BJ (cell line): Measurements from ENCODE around the gene C18orf63. TPM values are rescaled to one million over a fixed set of nuclear protein-coding genes. Genes with fewer than 3 reads are reported as not detected.
"Not testable (repeated sequence)": the region's sequence is repeated elsewhere in the genome, so short reads cannot be mapped to it uniquely, and the experiment has no call there.

ENCODE experiments used
- CTCF ChIA-PET: fragments of 350-600 bp; formaldehyde crosslinking; extraction: SDS; loops from one replicate; lab custom pipeline; 2021; ENCODE audit warnings: antibody characterized with exemption, inconsistent platforms; lab: Yijun Ruan, JAX
- POLR2A ChIA-PET: fragments of 300-600 bp; sonication (Branson Sonifier 250); formaldehyde crosslinking; extraction: SDS; loops from one replicate; lab custom pipeline; 2021; ENCODE audit warnings: antibody characterized with exemption; lab: Charles Lee
- DNase-seq: peaks from one replicate; pipeline ENCODE4 v3.0.0-alpha.2; 2011; ENCODE audit warnings: low read depth
- H3K27me3 ChIP-seq: 2 replicates; pipeline ENCODE4 v1.6.0; 2011; ENCODE audit warnings: low read length; ENCODE audit not compliant: control insufficient read depth, insufficient read depth
- H3K36me3 ChIP-seq: 2 replicates; pipeline ENCODE4 v1.5.1; 2011; ENCODE audit warnings: low read length; ENCODE audit not compliant: control insufficient read depth, insufficient read depth
- H3K4me3 ChIP-seq: 2 replicates; pipeline ENCODE4 v1.5.1; 2011; ENCODE audit warnings: low read depth, mild to moderate bottlenecking, control low read depth, low read length
- polyA plus RNA-seq: library from polyadenylated mRNA; depleted of rRNA; stranded (reverse); fragments of >200 nt; gene quantifications from 2 replicates; pipeline ENCODE4 v1.2.3, GENCODE V29; 2011
- TF ChIP-seq, protein P1 (sequence below): IDR thresholded peaks from 2 replicates; pipeline ENCODE4 v1.5.1; 2011; ENCODE audit warnings: low read depth, mild to moderate bottlenecking, control low read depth, inconsistent platforms, low read length, moderate library complexity; ENCODE audit not compliant: insufficient read depth

C18orf63 gene
- polyA plus RNA-seq, 1 experiment: not detected

DNA sequence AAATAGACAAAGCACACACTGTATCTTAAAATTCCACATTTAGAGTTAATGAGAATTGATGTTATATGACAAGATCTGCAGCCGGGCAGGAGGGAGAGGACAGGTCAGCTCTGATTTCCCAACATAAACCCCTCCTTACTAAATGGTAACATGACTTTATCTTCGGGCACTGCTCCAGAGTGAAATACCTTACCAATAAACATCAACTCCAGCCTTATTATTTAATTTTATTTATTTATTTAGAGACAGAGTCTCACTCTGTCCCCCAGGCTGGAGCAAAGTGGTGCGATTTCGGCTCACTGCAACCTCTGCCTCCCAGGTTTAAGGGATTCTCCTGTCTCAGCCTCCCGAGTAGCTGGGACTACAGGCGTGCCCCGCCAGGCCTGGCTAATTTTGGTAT lies 25.6 kb upstream of the C18orf63 start:
- ChIA-PET POLR2A (no interaction called here), CTCF (interaction anchor here (1.4 to 1.5 kb wide), 2 partner anchors 10 to 33 kb away, joined by 3 to 5 read pairs; no protein-coding TSS in a partner anchor)
- TF ChIP-seq, protein P1, sequence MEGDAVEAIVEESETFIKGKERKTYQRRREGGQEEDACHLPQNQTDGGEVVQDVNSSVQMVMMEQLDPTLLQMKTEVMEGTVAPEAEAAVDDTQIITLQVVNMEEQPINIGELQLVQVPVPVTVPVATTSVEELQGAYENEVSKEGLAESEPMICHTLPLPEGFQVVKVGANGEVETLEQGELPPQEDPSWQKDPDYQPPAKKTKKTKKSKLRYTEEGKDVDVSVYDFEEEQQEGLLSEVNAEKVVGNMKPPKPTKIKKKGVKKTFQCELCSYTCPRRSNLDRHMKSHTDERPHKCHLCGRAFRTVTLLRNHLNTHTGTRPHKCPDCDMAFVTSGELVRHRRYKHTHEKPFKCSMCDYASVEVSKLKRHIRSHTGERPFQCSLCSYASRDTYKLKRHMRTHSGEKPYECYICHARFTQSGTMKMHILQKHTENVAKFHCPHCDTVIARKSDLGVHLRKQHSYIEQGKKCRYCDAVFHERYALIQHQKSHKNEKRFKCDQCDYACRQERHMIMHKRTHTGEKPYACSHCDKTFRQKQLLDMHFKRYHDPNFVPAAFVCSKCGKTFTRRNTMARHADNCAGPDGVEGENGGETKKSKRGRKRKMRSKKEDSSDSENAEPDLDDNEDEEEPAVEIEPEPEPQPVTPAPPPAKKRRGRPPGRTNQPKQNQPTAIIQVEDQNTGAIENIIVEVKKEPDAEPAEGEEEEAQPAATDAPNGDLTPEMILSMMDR: no peak
- no peak for DNase-seq
- Histone ChIP-seq H3K27me3 (no peaks in the 10 kb centered on the region), H3K4me3 (no peak overlapping the region), H3K36me3 (no peaks in the 10 kb centered on the region)

DNA sequence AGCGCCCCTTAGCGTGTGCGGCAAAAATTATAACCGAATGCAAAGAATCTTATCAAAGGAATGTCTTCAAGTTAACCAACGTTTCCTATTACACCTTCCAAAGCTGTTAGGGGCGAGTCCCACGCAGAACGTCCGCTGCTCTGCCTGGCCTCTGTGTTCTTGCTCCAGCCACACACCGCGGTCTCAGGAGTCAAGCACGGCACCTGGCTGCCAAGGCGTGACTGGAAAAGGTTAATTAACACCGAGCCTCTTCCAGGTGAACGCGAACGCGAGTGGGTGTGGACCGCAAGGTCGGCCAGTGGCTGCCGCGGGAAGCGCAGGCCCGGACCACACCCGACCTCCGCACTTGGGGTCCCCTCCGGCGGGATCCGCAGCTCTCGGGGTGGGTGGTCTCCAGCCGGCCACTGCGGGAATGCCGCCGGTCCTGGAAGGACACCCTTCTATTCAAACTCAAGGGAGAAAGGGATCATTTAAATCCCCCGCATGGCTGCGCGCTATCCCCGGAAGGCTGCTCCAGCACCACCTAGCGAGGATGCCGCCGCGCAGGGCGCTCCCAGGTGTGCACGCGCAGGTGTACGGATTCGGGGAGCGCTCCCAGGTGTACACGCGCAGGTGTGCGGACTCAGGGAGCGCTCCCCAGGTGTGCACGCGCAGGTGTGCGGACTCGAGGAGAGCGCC lies 24.7 kb upstream of the C18orf63 start:
- TF ChIP-seq, protein P1: no peak
- no peak for DNase-seq
- Histone ChIP-seq H3K27me3 (no peaks in the 10 kb centered on the region), H3K36me3 (no peaks in the 10 kb centered on the region), H3K4me3 (peak overlapping the region; percentile 76)
- POLR2A ChIA-PET: no interaction called here
- CTCF ChIA-PET: interaction anchor here (1.0 to 1.5 kb wide), 3 partner anchors 9 to 32 kb away, joined by 3 to 5 read pairs (median 5); no protein-coding TSS in a partner anchor

DNA sequence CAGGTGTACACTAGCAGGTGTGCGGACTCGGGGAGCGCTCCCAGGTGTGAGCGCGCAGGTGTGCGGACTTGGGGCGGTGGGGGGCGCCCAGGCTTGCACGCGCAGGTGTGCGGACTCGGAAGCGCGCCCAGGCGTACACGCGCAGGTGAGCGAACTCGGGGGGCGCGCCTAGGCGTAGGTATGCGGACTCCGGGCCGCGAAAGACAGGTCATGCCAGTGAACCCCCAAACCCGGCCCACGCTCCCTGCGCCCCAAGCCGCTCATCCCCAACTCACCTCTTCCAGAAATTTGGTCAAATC lies 24.2 kb upstream of the C18orf63 start:
- TF ChIP-seq, protein P1: no peak
- Histone ChIP-seq H3K36me3 (no peaks in the 10 kb centered on the region), H3K4me3 (peak overlapping the region; percentile 76), H3K27me3 (no peaks in the 10 kb centered on the region)
- no peak for DNase-seq
- CTCF ChIA-PET: interaction anchor here (1.0 kb wide), 1 partner anchor 13 kb away, joined by 5 read pairs; no protein-coding TSS in a partner anchor
- POLR2A ChIA-PET: no interaction called here

DNA sequence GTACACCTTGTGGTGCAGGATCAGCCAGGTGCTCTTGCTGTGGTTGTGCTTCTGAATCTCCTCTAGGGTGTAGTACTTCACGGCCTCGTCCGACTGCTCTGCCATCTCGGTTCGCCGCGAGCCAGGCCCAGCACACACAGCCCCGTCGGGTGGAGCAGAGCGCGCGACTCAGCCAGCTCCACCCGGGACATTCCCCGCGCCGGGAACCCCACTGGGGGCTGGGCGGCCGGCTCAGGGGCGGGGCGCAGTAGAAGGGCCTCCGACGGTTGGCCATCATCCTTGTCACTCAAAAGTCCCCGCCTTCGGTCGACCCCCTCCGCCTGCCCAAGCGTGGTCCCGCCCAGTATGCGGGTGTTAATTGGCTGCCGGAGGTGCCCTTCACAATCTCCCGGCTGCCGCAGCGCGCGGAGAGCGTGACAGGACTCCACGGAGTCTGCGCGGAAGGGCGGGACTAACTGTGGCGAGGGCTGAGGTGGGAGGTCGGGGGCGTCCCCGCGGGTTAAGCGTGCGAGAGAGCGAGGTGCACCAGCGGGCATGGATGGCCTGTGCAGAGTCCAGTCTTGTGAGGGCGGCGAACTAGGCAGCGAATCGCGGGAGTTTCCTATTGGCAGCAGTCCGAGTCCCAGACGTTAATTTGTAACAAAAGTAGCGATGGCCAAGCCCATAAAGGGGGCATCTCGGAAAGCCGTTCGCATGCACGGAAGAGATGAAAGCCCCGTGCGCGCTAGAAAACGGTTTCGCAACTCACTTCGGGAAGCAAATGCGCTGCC lies 23.7 kb upstream of the C18orf63 start, which contains the start of gene CYB5A:
CYB5A (minus strand) TSS at position 193 of the 770 bp plus-strand sequence; CDS start at position 105, 88 bp downstream.
- peak; percentile 60 for DNase-seq
- TF ChIP-seq, protein P1: no peak
- CTCF ChIA-PET: no interaction called here
- Histone ChIP-seq H3K27me3 (no peaks in the 10 kb centered on the region), H3K36me3 (no peaks in the 10 kb centered on the region), H3K4me3 (peak within 1 kb of the TSS; percentile 76)
- POLR2A ChIA-PET: no interaction called here

DNA sequence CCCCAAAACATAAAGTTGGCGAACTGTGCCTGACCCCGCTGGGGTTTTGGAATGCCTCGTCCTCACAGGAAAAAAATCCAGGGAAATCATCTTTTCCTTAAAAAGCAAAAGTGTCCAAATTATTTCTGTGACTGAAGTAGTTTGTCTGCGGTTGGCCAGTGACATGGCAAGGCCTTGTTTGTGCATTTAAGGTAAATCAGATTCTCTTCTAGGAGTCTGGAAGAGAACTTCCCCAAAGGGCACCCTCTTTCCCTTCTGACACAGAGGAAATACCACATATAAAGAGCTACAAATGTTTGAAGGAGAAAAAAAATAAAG lies 23.1 kb upstream of the C18orf63 start:
- peak overlapping the region; percentile 76 for H3K4me3 ChIP-seq
- CTCF ChIA-PET: no interaction called here
- POLR2A ChIA-PET: no interaction called here
- TF ChIP-seq, protein P1: no peak
- H3K36me3 ChIP-seq: no peaks in the 10 kb centered on the region
- no peak for DNase-seq
- H3K27me3 ChIP-seq: no peaks in the 10 kb centered on the region

DNA sequence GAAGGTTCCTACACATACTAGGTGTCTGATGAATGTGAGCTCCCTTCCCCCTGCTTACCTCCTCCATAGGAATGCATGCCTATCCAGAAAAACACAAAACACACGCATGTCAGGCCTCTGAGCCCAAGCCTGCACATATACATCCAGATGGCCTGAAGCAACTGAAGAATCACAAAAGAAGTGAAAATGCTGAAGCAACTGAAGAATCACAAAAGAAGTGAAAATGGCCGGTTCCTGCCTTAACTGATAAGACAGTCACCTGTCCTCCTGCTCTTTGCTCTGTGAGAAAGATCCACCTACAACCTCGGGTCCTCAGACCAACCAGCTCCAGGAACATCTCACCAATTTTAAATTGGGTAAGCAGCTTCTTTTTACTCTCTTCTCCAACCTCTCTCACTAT lies 22.7 kb upstream of the C18orf63 start:
- DNase-seq, H3K36me3 ChIP-seq, H3K27me3 ChIP-seq, H3K4me3 ChIP-seq, POLR2A ChIA-PET: not testable (repeated sequence)
- CTCF ChIA-PET: interaction anchor here (1.5 kb wide), 1 partner anchor 96 kb away, joined by 3 read pairs; no protein-coding TSS in a partner anchor
